ENCODE measurements around the gene SPTBN1.

GRCh38 chr2:54500404-54501205 lies 44.5 kb downstream of the SPTBN1 start:
- no peak for TF ChIP-seq CTCF (conservative IDR thresholded peaks at IDR 0.05; ENCODE audit: low read depth, low read length)
- TF ChIP-seq EZH2 (IDR thresholded peaks at IDR 0.05; ENCODE audit: borderline replicate concordance, low read depth, low read length, poor library complexity, severe bottlenecking): no peak

Measured in A673 (cell line).